COLO668 (cell line): Measurements from ENCODE around the gene DSE.

Experiments
- DNase-seq: peaks from one replicate; lab custom pipeline; 2025; ENCODE audit not compliant: unreplicated experiment; lab: John Stamatoyannopoulos, UW

The DSE gene

GRCh38 chr6:116409756-116410155 is 39.0 kb downstream of the DSE start:
- no peak for DNase-seq

GRCh38 chr6:116411284-116411623 is 40.5 kb downstream of the DSE start:
- DNase-seq: no peak

GRCh38 chr6:116412270-116412669 is 41.5 kb downstream of the DSE start:
- no peak for DNase-seq

GRCh38 chr6:116413357-116413756 is 42.6 kb downstream of the DSE start:
- DNase-seq: no peak

- no peak for DNase-seq
Observed at GRCh38 chr6:116417661-116418060, 46.9 kb downstream of the DSE start.

- no peak for DNase-seq
Observed at GRCh38 chr6:116419069-116419786, 48.5 kb downstream of the DSE start.

- DNase-seq: no peak
Observed at GRCh38 chr6:116420341-116420740, 49.6 kb downstream of the DSE start.

- DNase-seq: no peak
Observed at GRCh38 chr6:116422238-116422637, 51.5 kb downstream of the DSE start.

- no peak for DNase-seq
Observed at GRCh38 chr6:116424001-116424400, 53.3 kb downstream of the DSE start.

- DNase-seq: no peak
Observed at GRCh38 chr6:116426551-116426950, 55.8 kb downstream of the DSE start.

GRCh38 chr6:116429111-116429510 is 58.4 kb downstream of the DSE start:
- DNase-seq: no peak

GRCh38 chr6:116430860-116431259 is 60.1 kb downstream of the DSE start:
- DNase-seq: no peak

- no peak for DNase-seq
Observed at GRCh38 chr6:116431964-116432595, 61.3 kb downstream of the DSE start.

- no peak for DNase-seq
Observed at GRCh38 chr6:116433206-116433712, 62.5 kb downstream of the DSE start.

GRCh38 chr6:116434056-116434725 is 63.4 kb downstream of the DSE start:
- no peak for DNase-seq

- no peak for DNase-seq
Observed at GRCh38 chr6:116436586-116436985, 65.8 kb downstream of the DSE start.

GRCh38 chr6:116437656-116438055 is 66.9 kb downstream of the DSE start:
- no peak for DNase-seq

GRCh38 chr6:116438590-116439448 is 68.1 kb downstream of the DSE start:
- DNase-seq: no peak

GRCh38 chr6:116439522-116440051 is 68.8 kb downstream of the DSE start:
- no peak for DNase-seq

- DNase-seq: no peak
Observed at GRCh38 chr6:116443105-116443504, 72.4 kb downstream of the DSE start.

GRCh38 chr6:116444092-116444491 is 73.3 kb downstream of the DSE start:
- DNase-seq: no peak
